ENCODE results near the gene RASGRP3.

Gene RASGRP3

DNA sequence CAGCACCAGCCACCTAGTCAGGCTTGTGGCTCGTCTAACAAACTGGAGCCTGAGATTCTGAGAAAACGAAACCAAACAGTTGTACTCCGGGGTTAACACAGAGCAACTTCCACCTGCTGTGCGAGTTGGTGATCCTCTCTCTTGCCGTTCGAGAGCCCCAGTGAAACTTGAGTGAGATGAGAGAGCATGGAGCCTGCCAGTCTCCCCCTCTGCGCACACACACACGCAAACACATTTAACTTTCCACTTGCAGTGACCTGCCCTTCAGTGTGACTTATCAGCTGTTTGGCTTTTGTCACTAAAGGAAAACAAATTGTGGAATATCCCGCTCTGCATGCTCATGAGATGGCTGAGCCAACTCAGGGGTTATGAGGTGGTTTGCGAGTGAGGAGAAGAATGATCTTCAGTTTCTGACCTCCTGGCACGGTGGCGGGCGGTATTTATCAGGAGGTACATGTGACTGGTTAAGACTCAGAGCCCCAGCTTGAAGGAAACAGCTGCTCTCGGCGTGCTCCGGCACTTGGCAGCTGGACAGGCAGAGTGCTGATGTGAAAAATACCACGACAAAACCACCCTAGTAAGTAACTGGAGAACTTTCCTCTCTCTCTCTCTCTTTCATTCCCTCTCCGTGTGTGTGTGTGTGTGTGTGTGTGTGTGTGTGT, at the start of gene RASGRP3:
TSS of gene RASGRP3 (plus strand) at position 519 of the 662 bp plus-strand sequence. CDS start 38,488 bp downstream, outside the sequence.
- TF ChIP-seq, protein P1, sequence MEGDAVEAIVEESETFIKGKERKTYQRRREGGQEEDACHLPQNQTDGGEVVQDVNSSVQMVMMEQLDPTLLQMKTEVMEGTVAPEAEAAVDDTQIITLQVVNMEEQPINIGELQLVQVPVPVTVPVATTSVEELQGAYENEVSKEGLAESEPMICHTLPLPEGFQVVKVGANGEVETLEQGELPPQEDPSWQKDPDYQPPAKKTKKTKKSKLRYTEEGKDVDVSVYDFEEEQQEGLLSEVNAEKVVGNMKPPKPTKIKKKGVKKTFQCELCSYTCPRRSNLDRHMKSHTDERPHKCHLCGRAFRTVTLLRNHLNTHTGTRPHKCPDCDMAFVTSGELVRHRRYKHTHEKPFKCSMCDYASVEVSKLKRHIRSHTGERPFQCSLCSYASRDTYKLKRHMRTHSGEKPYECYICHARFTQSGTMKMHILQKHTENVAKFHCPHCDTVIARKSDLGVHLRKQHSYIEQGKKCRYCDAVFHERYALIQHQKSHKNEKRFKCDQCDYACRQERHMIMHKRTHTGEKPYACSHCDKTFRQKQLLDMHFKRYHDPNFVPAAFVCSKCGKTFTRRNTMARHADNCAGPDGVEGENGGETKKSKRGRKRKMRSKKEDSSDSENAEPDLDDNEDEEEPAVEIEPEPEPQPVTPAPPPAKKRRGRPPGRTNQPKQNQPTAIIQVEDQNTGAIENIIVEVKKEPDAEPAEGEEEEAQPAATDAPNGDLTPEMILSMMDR (IDR thresholded peaks at IDR 0.05; ENCODE audit: insufficient read depth, low read depth, low read length, missing control alignments): no peak
- DNase-seq (ENCODE audit: low read depth): peak; percentile 96
- H3K4me3 ChIP-seq (ENCODE audit: low read depth, low read length): peak within 1 kb of the TSS; percentile 90

- H3K4me3 ChIP-seq (ENCODE audit: low read depth, low read length): no peak overlapping the region
- no peak for DNase-seq (ENCODE audit: low read depth)
- TF ChIP-seq, protein P1 (IDR thresholded peaks at IDR 0.05; ENCODE audit: insufficient read depth, low read depth, low read length, missing control alignments): no peak
Measured at GRCh38 chr2:33426666-33427231, 49.7 kb upstream of the RASGRP3 start.

- TF ChIP-seq, protein P1 (IDR thresholded peaks at IDR 0.05; ENCODE audit: insufficient read depth, low read depth, low read length, missing control alignments): no peak
- H3K4me3 ChIP-seq (ENCODE audit: low read depth, low read length): no peak overlapping the region
- no peak for DNase-seq (ENCODE audit: low read depth)
Measured at GRCh38 chr2:33430077-33430476, 46.4 kb upstream of the RASGRP3 start.

- TF ChIP-seq, protein P1 (IDR thresholded peaks at IDR 0.05; ENCODE audit: insufficient read depth, low read depth, low read length, missing control alignments): no peak
- H3K4me3 ChIP-seq (ENCODE audit: low read depth, low read length): no peak overlapping the region
- no peak for DNase-seq (ENCODE audit: low read depth)
Measured at GRCh38 chr2:33430856-33431255, 45.6 kb upstream of the RASGRP3 start.

GRCh38 chr2:33432871-33433270, 43.6 kb upstream of the RASGRP3 start:
- TF ChIP-seq, protein P1 (IDR thresholded peaks at IDR 0.05; ENCODE audit: insufficient read depth, low read depth, low read length, missing control alignments): no peak
- DNase-seq (ENCODE audit: low read depth): no peak
- no peak overlapping the region for H3K4me3 ChIP-seq (ENCODE audit: low read depth, low read length)

DNA sequence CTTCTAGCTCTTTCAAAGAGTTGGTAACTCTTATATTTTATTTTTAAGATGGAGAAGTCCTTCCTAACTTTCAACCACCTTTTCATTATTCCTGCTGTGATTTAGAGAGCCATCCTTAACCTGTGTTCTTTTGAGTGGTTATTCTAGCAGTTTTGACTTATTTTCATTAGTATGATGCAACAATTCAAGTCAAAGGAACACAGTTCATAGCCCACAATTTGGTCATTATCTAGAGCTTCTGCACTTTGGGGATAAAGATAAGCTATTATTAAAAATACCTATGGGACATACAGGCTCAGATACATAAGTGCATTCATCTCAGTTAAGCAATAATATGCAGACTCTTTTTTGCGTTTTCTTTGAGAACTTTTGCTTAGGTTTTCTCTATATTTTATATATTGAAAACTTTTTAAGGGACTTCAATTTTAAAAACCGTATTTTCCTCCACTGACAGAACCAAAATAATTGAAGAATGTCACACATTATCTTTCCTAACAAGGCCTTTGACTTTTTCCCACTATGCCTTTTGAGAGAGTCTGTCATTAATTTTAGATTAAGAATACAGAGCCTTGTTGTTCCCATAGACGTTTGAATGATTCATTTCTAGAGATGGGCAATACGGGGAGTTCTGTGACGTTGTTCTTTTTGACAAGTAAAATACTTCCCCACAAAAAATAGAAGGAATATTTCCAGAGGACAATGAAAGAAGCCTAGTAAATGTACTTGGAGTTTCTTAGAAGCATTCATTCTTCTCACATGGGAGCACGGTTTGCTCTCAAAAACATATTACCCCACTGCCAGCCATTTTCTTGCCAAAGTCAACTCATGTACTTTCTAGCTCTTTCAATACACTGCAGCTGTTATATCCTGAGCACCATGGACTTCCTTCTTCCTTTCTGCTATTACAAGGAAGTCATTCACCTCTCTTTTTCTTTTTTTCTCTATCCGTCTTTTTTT, 42.9 kb upstream of the RASGRP3 start:
- no peak overlapping the region for H3K4me3 ChIP-seq (ENCODE audit: low read depth, low read length)
- TF ChIP-seq, protein P1 (IDR thresholded peaks at IDR 0.05; ENCODE audit: insufficient read depth, low read depth, low read length, missing control alignments): no peak
- no peak for DNase-seq (ENCODE audit: low read depth)

Measured in GM12865 (cell line).